ENCODE measurements around the gene MED12L. TPM values are rescaled to one million over a fixed set of nuclear protein-coding genes. Genes with fewer than 3 reads are reported as not detected.

MED12L gene
- total RNA-seq, 4 donors from 2014 or later: 0.08 to 1.5 (median 0.19) TPM

- DNase-seq: no peak
- H3K4me3 ChIP-seq: no peak overlapping the region
- peaks cover 18 to 91% (median 26%) of the 10 kb centered on the region in 3 donors for H3K4me1 ChIP-seq
- intact Hi-C loops (cut with DNase I): no loop called here
- H3K9me3 ChIP-seq: no peaks in the 10 kb centered on the region
- peak overlapping the region; percentile 66 to 85 (median 83) for H3K27ac ChIP-seq
- TF ChIP-seq POLR2A (IDR thresholded peaks at IDR 0.05): no peak
- no peak for TF ChIP-seq CTCF (IDR thresholded peaks at IDR 0.05)
- peaks cover 0 to 6% (median 0%) of the 10 kb centered on the region in 3 donors for H3K36me3 ChIP-seq
- no peaks in the 10 kb centered on the region for H3K27me3 ChIP-seq
These were observed 221.7 kb downstream of the MED12L start for GRCh38 chr3:151307131-151307530.

GRCh38 chr3:151307583-151308488 is 222.4 kb downstream of the MED12L start:
- H3K27ac ChIP-seq: peak overlapping the region; percentile 43 to 85 (median 74)
- DNase-seq: no peak

GRCh38 chr3:151309566-151309965 is 224.1 kb downstream of the MED12L start:
- no peak for DNase-seq
- 93 to 97% methylated on average over 2 of the region's 2 CpGs for WGBS, 2 donors
- H3K4me1 ChIP-seq: peaks cover 20 to 91% (median 25%) of the 10 kb centered on the region in 3 donors
- TF ChIP-seq CTCF (IDR thresholded peaks at IDR 0.05): no peak
- no peak for TF ChIP-seq POLR2A (IDR thresholded peaks at IDR 0.05)
- no peaks in the 10 kb centered on the region for H3K9me3 ChIP-seq
- intact Hi-C loops (cut with DNase I): no loop called here
- no peaks in the 10 kb centered on the region for H3K27me3 ChIP-seq
- no peak overlapping the region for H3K27ac ChIP-seq
- H3K4me3 ChIP-seq: no peak overlapping the region
- H3K36me3 ChIP-seq: peaks cover 0 to 6% (median 0%) of the 10 kb centered on the region in 3 donors

More at GRCh38 chr3:151307583-151308488, 222.4 kb downstream of the MED12L start:
- no peak for TF ChIP-seq CTCF (IDR thresholded peaks at IDR 0.05)
- TF ChIP-seq POLR2A (IDR thresholded peaks at IDR 0.05): no peak
- H3K36me3 ChIP-seq: peaks cover 0 to 6% (median 0%) of the 10 kb centered on the region in 3 donors
- H3K27me3 ChIP-seq: no peaks in the 10 kb centered on the region
- no peak overlapping the region for H3K4me3 ChIP-seq
- WGBS, 2 donors: 75 to 76% methylated on average over 1 of the region's 1 CpG
- intact Hi-C loops (cut with DNase I): no loop called here
- H3K9me3 ChIP-seq: no peaks in the 10 kb centered on the region
- H3K4me1 ChIP-seq: peaks cover 18 to 91% (median 26%) of the 10 kb centered on the region in 3 donors

- peaks cover 0 to 6% (median 0%) of the 10 kb centered on the region in 3 donors for H3K36me3 ChIP-seq
- no peak overlapping the region for H3K27ac ChIP-seq
- intact Hi-C loops (cut with DNase I): no loop called here
- TF ChIP-seq POLR2A (IDR thresholded peaks at IDR 0.05) (no peak), CTCF (IDR thresholded peaks at IDR 0.05) (no peak)
- H3K4me1 ChIP-seq: peaks cover 6 to 76% (median 8%) of the 10 kb centered on the region in 3 donors
- WGBS, 2 donors: 81 to 87% methylated on average over 3 of the region's 3 CpGs
- no peak for DNase-seq
- no peaks in the 10 kb centered on the region for H3K27me3 ChIP-seq
- peak overlapping the region in 1 of 4 donors; percentile 2 for H3K4me3 ChIP-seq
- H3K9me3 ChIP-seq: no peaks in the 10 kb centered on the region
These were observed 227.5 kb downstream of the MED12L start for GRCh38 chr3:151312972-151313371.

- 63 to 86% methylated on average over 2 of the region's 2 CpGs for WGBS, 2 donors
- intact Hi-C loops (cut with DNase I): no loop called here
- peak overlapping the region; percentile 37 to 56 (median 52) for H3K4me3 ChIP-seq
These were observed 228.7 kb downstream of the MED12L start for GRCh38 chr3:151314137-151314536.

More at GRCh38 chr3:151314137-151314536, 228.7 kb downstream of the MED12L start:
- H3K27ac ChIP-seq: peak overlapping the region; percentile 22 to 92 (median 87)
- TF ChIP-seq CTCF (IDR thresholded peaks at IDR 0.05): no peak
- TF ChIP-seq POLR2A (IDR thresholded peaks at IDR 0.05): no peak
- peaks cover 0 to 6% (median 0%) of the 10 kb centered on the region in 3 donors for H3K36me3 ChIP-seq
- no peaks in the 10 kb centered on the region for H3K27me3 ChIP-seq
- DNase-seq: no peak
- H3K9me3 ChIP-seq: no peaks in the 10 kb centered on the region
- peaks cover 13 to 78% (median 16%) of the 10 kb centered on the region in 3 donors for H3K4me1 ChIP-seq

Measured in esophagus squamous epithelium (tissue), 5 donors.